Trophoblast cell (in vitro differentiated cells and primary cell): ENCODE results near the gene SEZ6.
"Not testable (repeated sequence)": the region's sequence is repeated elsewhere in the genome, so short reads cannot be mapped to it uniquely, and the experiment has no call there.

Source experiments
- DNase-seq, 2 donors: peaks; one replicate each; pipeline ENCODE4 v3.0.0-alpha.2; 2016
- H2AFZ ChIP-seq: 2 replicates; pipeline ENCODE4 v1.6.1; 2013; ENCODE audit warnings: low read length, moderate library complexity, mild to moderate bottlenecking; ENCODE audit not compliant: insufficient read depth, poor library complexity
- H2AK5ac ChIP-seq: 2 replicates; pipeline ENCODE4 v1.6.1; 2013; ENCODE audit warnings: mild to moderate bottlenecking, low read length
- H2BK120ac ChIP-seq: 2 replicates; pipeline ENCODE4 v1.6.1; 2013; ENCODE audit warnings: low read length, mild to moderate bottlenecking, moderate library complexity; ENCODE audit not compliant: insufficient read depth, poor library complexity
- H2BK12ac ChIP-seq: 2 replicates; pipeline ENCODE4 v1.6.1; 2013; ENCODE audit warnings: mild to moderate bottlenecking, low read length, moderate library complexity
- H2BK5ac ChIP-seq: 2 replicates; pipeline ENCODE4 v1.6.1; 2013; ENCODE audit warnings: low read length, low read depth, moderate library complexity, mild to moderate bottlenecking; ENCODE audit not compliant: poor library complexity
- H3K14ac ChIP-seq: 2 replicates; pipeline ENCODE4 v1.6.1; 2013; ENCODE audit warnings: mild to moderate bottlenecking, low read length
- H3K18ac ChIP-seq: 2 replicates; pipeline ENCODE4 v1.6.1; 2013; ENCODE audit warnings: mild to moderate bottlenecking, low read length
- H3K23ac ChIP-seq: 2 replicates; pipeline ENCODE4 v1.6.1; 2013; ENCODE audit warnings: low read length
- H3K27ac ChIP-seq: 2 replicates; pipeline ENCODE4 v1.5.1; 2013; ENCODE audit warnings: low read depth, mild to moderate bottlenecking, inconsistent platforms, low read length, moderate library complexity
- H3K27me3 ChIP-seq: 2 replicates; pipeline ENCODE4 v1.6.1; 2013; ENCODE audit warnings: inconsistent platforms, mild to moderate bottlenecking, low read length, moderate library complexity; ENCODE audit not compliant: insufficient read depth
- H3K36me3 ChIP-seq, 2 experiments: 1 replicate in 1 of 2; 2 replicates in 1 of 2; pipeline ENCODE4 v1.6.1; 2013; ENCODE audit warnings: low read length in 2 of 2, mild to moderate bottlenecking in 2 of 2, moderate library complexity in 1 of 2; ENCODE audit not compliant: insufficient read depth in 2 of 2, control insufficient read depth in 1 of 2
- H3K4ac ChIP-seq: 2 replicates; pipeline ENCODE4 v1.6.1; 2013; ENCODE audit warnings: low read depth, mild to moderate bottlenecking, low read length, moderate library complexity
- H3K4me1 ChIP-seq, 2 experiments: 1 replicate in 1 of 2; 2 replicates in 1 of 2; pipeline ENCODE4 v1.6.1; 2013; ENCODE audit warnings: low read length in 2 of 2, mild to moderate bottlenecking in 2 of 2, moderate library complexity in 1 of 2; ENCODE audit not compliant: insufficient read depth in 2 of 2, control insufficient read depth in 1 of 2
- H3K4me2 ChIP-seq: 2 replicates; pipeline ENCODE4 v1.6.1; 2013; ENCODE audit warnings: inconsistent platforms, mild to moderate bottlenecking, low read length, moderate library complexity
- H3K4me3 ChIP-seq: 2 replicates; pipeline ENCODE4 v1.5.1; 2013; ENCODE audit warnings: mild to moderate bottlenecking, low read depth, low read length, inconsistent platforms
- H3K79me1 ChIP-seq: one replicate; pipeline ENCODE4 v1.6.1; 2013; ENCODE audit warnings: low read length
- H3K79me2 ChIP-seq: 2 replicates; pipeline ENCODE4 v1.6.1; 2013; ENCODE audit warnings: low read length, mild to moderate bottlenecking; ENCODE audit not compliant: control insufficient read depth, insufficient read depth, poor library complexity
- H3K9ac ChIP-seq: 2 replicates; pipeline ENCODE4 v1.6.1; 2013; ENCODE audit warnings: mild to moderate bottlenecking, low read length
- H3K9me3 ChIP-seq: 2 replicates; pipeline ENCODE4 v1.6.1; 2013; ENCODE audit warnings: low read depth, mild to moderate bottlenecking, control low read depth, inconsistent platforms, low read length; ENCODE audit not compliant: insufficient read depth
- H4K12ac ChIP-seq: 2 replicates; pipeline ENCODE4 v1.6.1; 2013; ENCODE audit warnings: low read depth, mild to moderate bottlenecking, low read length, moderate library complexity
- H4K8ac ChIP-seq: 2 replicates; pipeline ENCODE4 v1.6.1; 2013; ENCODE audit warnings: low read depth, mild to moderate bottlenecking, low read length, moderate library complexity
- H4K91ac ChIP-seq: one replicate; pipeline ENCODE4 v1.6.1; 2013; ENCODE audit warnings: low read depth, mild to moderate bottlenecking, low read length, moderate library complexity
- WGBS: extraction: QIAGEN DNeasy Blood & Tissue Kit; methylation state at CpG from one replicate; pipeline ENCODE4 v1.1.7; 2013; ENCODE audit warnings: missing lambda C conversion rate; ENCODE audit not compliant: insufficient read length, insufficient coverage; ENCODE audit errors: extremely low coverage; 5-methylcytosine and 5-hydroxymethylcytosine counted together

Gene SEZ6

GRCh38 chr17:28937044-28937729 is 68.6 kb downstream of the SEZ6 start:
- no peak overlapping the region for H4K91ac ChIP-seq
- no peak overlapping the region for H2AFZ ChIP-seq
- no peak overlapping the region for H4K8ac ChIP-seq
- no peak for DNase-seq
- H2BK12ac ChIP-seq, result no peak overlapping the region
- H3K36me3 ChIP-seq, result peaks cover 3 to 4% of the 10 kb centered on the region in 2 experiments
- H4K12ac ChIP-seq, result no peak overlapping the region
- H3K9me3 ChIP-seq, result no peaks in the 10 kb centered on the region
- H2AK5ac ChIP-seq, result no peak overlapping the region
- no CpG with 5 or more reads among the region's 5 CpGs for WGBS
- no peak overlapping the region for H3K9ac ChIP-seq
- no peak overlapping the region for H3K4me2 ChIP-seq
- H3K18ac ChIP-seq, result no peak overlapping the region
- no peaks in the 10 kb centered on the region for H3K79me1 ChIP-seq
- H3K4me1 ChIP-seq, result no peaks in the 10 kb centered on the region
- no peak overlapping the region for H3K23ac ChIP-seq
- no peak overlapping the region for H3K27ac ChIP-seq
- H2BK120ac ChIP-seq, result no peak overlapping the region
- no peak overlapping the region for H3K4ac ChIP-seq
- peaks cover 5% of the 10 kb centered on the region for H3K79me2 ChIP-seq
- H3K14ac ChIP-seq, result no peak overlapping the region
- no peaks in the 10 kb centered on the region for H3K27me3 ChIP-seq
- no peak overlapping the region for H3K4me3 ChIP-seq
- H2BK5ac ChIP-seq, result no peak overlapping the region

- Histone ChIP-seq H3K79me1 (no peaks in the 10 kb centered on the region), H3K36me3 (peaks cover 1 to 4% of the 10 kb centered on the region in 2 experiments), H4K91ac (no peak overlapping the region), H2BK12ac (no peak overlapping the region), H3K4me3 (no peak overlapping the region), H3K9ac (no peak overlapping the region), H2AK5ac (no peak overlapping the region), H3K9me3 (no peaks in the 10 kb centered on the region), H4K12ac (no peak overlapping the region), H3K14ac (no peak overlapping the region), H4K8ac (no peak overlapping the region), H2BK120ac (no peak overlapping the region), H3K23ac (no peak overlapping the region), H3K4me2 (no peak overlapping the region), H3K4ac (peak overlapping the region; percentile 59), H3K27me3 (no peaks in the 10 kb centered on the region), H2BK5ac (no peak overlapping the region), H3K4me1 (no peaks in the 10 kb centered on the region), H3K18ac (no peak overlapping the region), H3K79me2 (peaks cover 3% of the 10 kb centered on the region), H2AFZ (no peak overlapping the region), H3K27ac (no peak overlapping the region)
- WGBS, result no CpG with 5 or more reads among the region's 8 CpGs
- DNase-seq, result no peak
Observed at GRCh38 chr17:28935744-28936460, 69.9 kb downstream of the SEZ6 start.

GRCh38 chr17:28934508-28934907 is 71.3 kb downstream of the SEZ6 start:
- not testable (repeated sequence) for H4K91ac ChIP-seq, H2AK5ac ChIP-seq, H2BK120ac ChIP-seq, H3K14ac ChIP-seq, H3K36me3 ChIP-seq, H3K27ac ChIP-seq, H2AFZ ChIP-seq, H3K4me1 ChIP-seq, H3K4ac ChIP-seq, H3K79me1 ChIP-seq, H3K18ac ChIP-seq, H3K27me3 ChIP-seq, H3K79me2 ChIP-seq, H3K23ac ChIP-seq, H3K4me3 ChIP-seq, H2BK12ac ChIP-seq, DNase-seq, H3K9ac ChIP-seq, H4K8ac ChIP-seq, H2BK5ac ChIP-seq, H3K9me3 ChIP-seq, H3K4me2 ChIP-seq, H4K12ac ChIP-seq
- no CpG with 5 or more reads among the region's 8 CpGs for WGBS

DNA sequence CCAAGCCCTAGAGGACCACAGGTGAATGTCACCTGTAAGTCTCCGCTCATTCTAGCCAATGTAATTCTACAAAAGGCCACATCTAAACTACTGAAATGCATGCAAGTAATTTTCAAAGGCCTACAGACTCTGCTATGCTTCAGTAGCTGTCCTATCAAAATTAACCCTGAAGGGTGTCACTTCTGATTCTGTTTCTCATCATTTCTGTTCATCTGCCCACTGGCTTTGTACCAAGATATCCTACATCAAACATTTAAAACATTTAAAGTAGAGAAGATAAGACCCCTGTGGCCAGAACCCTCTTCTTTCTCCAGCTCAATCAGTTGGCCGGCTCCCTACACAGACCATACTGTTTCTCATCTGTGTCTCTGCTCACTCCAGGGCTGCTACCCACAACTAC is 76.0 kb downstream of the SEZ6 start:
- Histone ChIP-seq H2AFZ (no peak overlapping the region), H3K27me3 (no peaks in the 10 kb centered on the region), H4K91ac (no peak overlapping the region), H3K23ac (no peak overlapping the region), H3K14ac (no peak overlapping the region), H3K36me3 (peaks cover 2 to 4% of the 10 kb centered on the region in 2 experiments), H3K9me3 (no peaks in the 10 kb centered on the region), H3K9ac (no peak overlapping the region), H2BK120ac (no peak overlapping the region), H3K4me2 (no peak overlapping the region), H3K4me1 (peaks cover 7 to 12% of the 10 kb centered on the region in 2 experiments), H2AK5ac (no peak overlapping the region), H2BK12ac (no peak overlapping the region), H4K8ac (no peak overlapping the region), H3K79me1 (no peaks in the 10 kb centered on the region), H4K12ac (no peak overlapping the region), H3K4ac (peak overlapping the region; percentile 33), H3K4me3 (no peak overlapping the region), H3K27ac (no peak overlapping the region), H2BK5ac (no peak overlapping the region), H3K18ac (no peak overlapping the region), H3K79me2 (peaks cover 1% of the 10 kb centered on the region)
- DNase-seq, result no peak
- no CpG with 5 or more reads among the region's 2 CpGs for WGBS
